ENCODE data around the gene CKAP2L.

DNA sequence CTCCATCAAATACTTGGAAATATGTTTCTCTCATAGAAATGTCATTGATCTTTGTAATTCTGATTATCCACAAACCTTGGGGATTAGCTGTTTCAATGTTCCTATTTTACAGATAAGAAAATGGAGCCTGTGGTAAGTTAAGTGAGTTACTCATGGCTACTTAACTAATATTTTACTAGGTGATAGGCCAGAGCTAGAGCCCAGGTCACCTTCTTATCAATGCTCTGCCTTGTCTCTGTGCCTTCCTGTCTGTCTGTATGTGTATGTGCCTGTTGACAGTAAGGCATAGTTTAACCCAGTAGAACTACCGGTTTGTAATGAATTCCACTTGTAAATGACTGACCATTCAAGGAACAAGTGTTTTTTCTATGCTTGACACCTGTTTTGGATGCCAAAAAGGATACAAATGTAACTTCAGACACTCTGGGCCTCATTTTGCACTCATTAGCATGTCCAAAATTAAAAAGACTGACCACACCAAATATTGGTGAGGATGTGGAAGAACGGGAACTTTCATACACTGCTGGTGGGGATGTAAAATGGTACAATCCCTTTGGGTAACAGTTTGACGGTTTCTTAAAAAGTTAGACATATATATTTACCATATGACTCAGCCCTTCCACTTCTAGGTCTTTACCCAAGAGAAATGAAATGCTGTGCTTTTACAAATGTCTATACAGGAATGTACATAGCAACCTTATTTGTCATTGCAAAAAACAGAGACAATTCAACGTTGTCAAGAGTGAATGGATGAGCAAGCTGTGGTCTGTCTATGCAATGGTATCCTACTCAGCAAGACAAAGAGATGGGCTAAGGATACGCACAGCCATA lies 39.5 kb upstream of the CKAP2L start:
- TF ChIP-seq, protein P1, sequence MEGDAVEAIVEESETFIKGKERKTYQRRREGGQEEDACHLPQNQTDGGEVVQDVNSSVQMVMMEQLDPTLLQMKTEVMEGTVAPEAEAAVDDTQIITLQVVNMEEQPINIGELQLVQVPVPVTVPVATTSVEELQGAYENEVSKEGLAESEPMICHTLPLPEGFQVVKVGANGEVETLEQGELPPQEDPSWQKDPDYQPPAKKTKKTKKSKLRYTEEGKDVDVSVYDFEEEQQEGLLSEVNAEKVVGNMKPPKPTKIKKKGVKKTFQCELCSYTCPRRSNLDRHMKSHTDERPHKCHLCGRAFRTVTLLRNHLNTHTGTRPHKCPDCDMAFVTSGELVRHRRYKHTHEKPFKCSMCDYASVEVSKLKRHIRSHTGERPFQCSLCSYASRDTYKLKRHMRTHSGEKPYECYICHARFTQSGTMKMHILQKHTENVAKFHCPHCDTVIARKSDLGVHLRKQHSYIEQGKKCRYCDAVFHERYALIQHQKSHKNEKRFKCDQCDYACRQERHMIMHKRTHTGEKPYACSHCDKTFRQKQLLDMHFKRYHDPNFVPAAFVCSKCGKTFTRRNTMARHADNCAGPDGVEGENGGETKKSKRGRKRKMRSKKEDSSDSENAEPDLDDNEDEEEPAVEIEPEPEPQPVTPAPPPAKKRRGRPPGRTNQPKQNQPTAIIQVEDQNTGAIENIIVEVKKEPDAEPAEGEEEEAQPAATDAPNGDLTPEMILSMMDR (IDR thresholded peaks at IDR 0.05), result no peak
- no peak for TF ChIP-seq POLR2A (IDR thresholded peaks at IDR 0.05)
